HG02840 (cell line): ENCODE results near the gene FIBP.
"Not testable (repeated sequence)": the region's sequence is repeated elsewhere in the genome, so short reads cannot be mapped to it uniquely, and the experiment has no call there.

Source experiments
- ATAC-seq: cut with Tn5 transposase; IDR thresholded peaks from one replicate; pipeline ENCODE4 v1.9.1; 2021; ENCODE audit warnings: mild to moderate bottlenecking, moderate library complexity, moderate number of reproducible peaks; ENCODE audit not compliant: unreplicated experiment, low FRiP score

The FIBP gene

GRCh38 chr11:65915101-65915820, 27.0 kb upstream of the FIBP start:
- ATAC-seq, result no peak

GRCh38 chr11:65912845-65913244, 24.6 kb upstream of the FIBP start:
- ATAC-seq, result no peak

- ATAC-seq, result no peak
Observed at GRCh38 chr11:65911682-65912568, 23.7 kb upstream of the FIBP start.

- ATAC-seq, result no peak
Observed at GRCh38 chr11:65907878-65908277, 19.6 kb upstream of the FIBP start.

GRCh38 chr11:65906602-65907001, 18.3 kb upstream of the FIBP start:
- ATAC-seq, result no peak

GRCh38 chr11:65903715-65904114, 15.4 kb upstream of the FIBP start:
- no peak for ATAC-seq

- ATAC-seq, result no peak
Observed at GRCh38 chr11:65903068-65903481, 14.8 kb upstream of the FIBP start.

GRCh38 chr11:65900899-65901180, 12.6 kb upstream of the FIBP start:
- no peak for ATAC-seq

- peak; percentile 62 for ATAC-seq
Observed at GRCh38 chr11:65900125-65900898, 12.0 kb upstream of the FIBP start, which contains the start of gene FOSL1. Gene FOSL1 (minus strand): TSS chr11:65900388. CDS start chr11:65900339, 49 bp downstream.

GRCh38 chr11:65899356-65900124, 11.3 kb upstream of the FIBP start:
- ATAC-seq, result no peak

- ATAC-seq, result no peak
Observed at GRCh38 chr11:65898656-65899355, 10.5 kb upstream of the FIBP start.

- no peak for ATAC-seq
Observed at GRCh38 chr11:65897020-65897471, 8.8 kb upstream of the FIBP start.

- no peak for ATAC-seq
Observed at GRCh38 chr11:65896034-65896999, 8.0 kb upstream of the FIBP start.

- ATAC-seq, result no peak
Observed at GRCh38 chr11:65895482-65895981, 7.3 kb upstream of the FIBP start.

- ATAC-seq, result no peak
Observed at GRCh38 chr11:65894034-65894591, 5.8 kb upstream of the FIBP start.

- ATAC-seq, result no peak
Observed at GRCh38 chr11:65892661-65893317, 4.5 kb upstream of the FIBP start.

- not testable (repeated sequence) for ATAC-seq
Observed at GRCh38 chr11:65892137-65892540, 3.9 kb upstream of the FIBP start.
